HFFc6 (cell line): ENCODE measurements around the gene METTL13. TPM values are rescaled to one million over a fixed set of nuclear protein-coding genes. Genes with fewer than 3 reads are reported as not detected.

ENCODE experiments used
- DNase-seq: peaks from one replicate; pipeline ENCODE4 v3.0.0-alpha.2; 2018
- H3K27ac Mint-ChIP-seq: 2 replicates; pipeline ENCODE4 v1.8.0; 2020; ENCODE audit warnings: mild to moderate bottlenecking, mixed read lengths
- H3K27me3 Mint-ChIP-seq: 2 replicates; pipeline ENCODE4 v1.8.0; 2021; ENCODE audit warnings: mild to moderate bottlenecking, moderate library complexity, mixed read lengths; ENCODE audit not compliant: insufficient read depth
- H3K36me3 Mint-ChIP-seq: 2 replicates; pipeline ENCODE4 v1.8.0; 2021; ENCODE audit warnings: low read depth, mixed read lengths
- H3K4me1 Mint-ChIP-seq: 2 replicates; pipeline ENCODE4 v1.8.0; 2020; ENCODE audit warnings: low read depth, mixed read lengths
- H3K4me3 Mint-ChIP-seq: 2 replicates; pipeline ENCODE4 v1.8.0; 2020; ENCODE audit warnings: mild to moderate bottlenecking, moderate library complexity, mixed read lengths
- H3K9me3 Mint-ChIP-seq: 2 replicates; pipeline ENCODE4 v1.8.0; 2020; ENCODE audit warnings: mild to moderate bottlenecking, mixed read lengths
- total RNA-seq, 6 experiments: library from RNA; stranded (reverse); fragmentation: NEBNext Ultra II Directional; extraction: Animal tissue kit (Norgen Biotek cat#: 25700); gene quantifications; 2 replicates in 1 of 6; 3 replicates in 5 of 6; pipeline ENCODE4 v1.2.3, GENCODE V29; 2021
- TF ChIP-seq, protein P1 (sequence below): fragments of 200-600 bp; sonication (generic); IDR thresholded peaks from 2 replicates; pipeline ENCODE4 v1.5.0; 2021; ENCODE audit warnings: antibody characterized with exemption, mild to moderate bottlenecking

Gene METTL13
- total RNA-seq, 6 experiments from 2014 or later = 23.4 to 31.5 (median 25.4) TPM

DNA sequence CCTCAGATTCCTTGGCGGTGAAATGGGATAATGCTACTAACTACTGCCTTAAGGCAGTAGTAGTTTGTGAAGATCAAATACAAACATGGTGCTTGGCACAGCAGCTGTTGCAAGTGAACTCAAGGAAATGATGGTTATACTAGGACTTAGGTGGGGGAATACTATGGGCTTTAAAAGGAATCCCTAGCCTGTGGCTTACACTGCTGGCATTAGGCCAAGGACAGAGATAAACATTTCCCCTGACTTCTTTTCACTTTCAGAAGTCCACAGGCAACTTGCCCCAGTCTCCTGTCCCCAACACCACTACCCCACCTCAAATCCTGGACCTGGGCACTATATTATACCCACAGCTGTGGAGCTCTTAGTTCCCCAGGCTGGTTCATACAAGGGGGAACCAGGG, 26.5 kb upstream of the METTL13 start:
- Mint-ChIP-seq H3K4me3 (no peak overlapping the region), H3K27ac (peak overlapping the region; percentile 83; the same call in 1 of the 2 replicates), H3K27me3 (peaks cover 4% of the 10 kb centered on the region; the same call in 1 of the 2 replicates), H3K36me3 (no peaks in the 10 kb centered on the region), H3K9me3 (no peaks in the 10 kb centered on the region), H3K4me1 (peaks cover 19% of the 10 kb centered on the region)
- DNase-seq = no peak
- TF ChIP-seq, protein P1, sequence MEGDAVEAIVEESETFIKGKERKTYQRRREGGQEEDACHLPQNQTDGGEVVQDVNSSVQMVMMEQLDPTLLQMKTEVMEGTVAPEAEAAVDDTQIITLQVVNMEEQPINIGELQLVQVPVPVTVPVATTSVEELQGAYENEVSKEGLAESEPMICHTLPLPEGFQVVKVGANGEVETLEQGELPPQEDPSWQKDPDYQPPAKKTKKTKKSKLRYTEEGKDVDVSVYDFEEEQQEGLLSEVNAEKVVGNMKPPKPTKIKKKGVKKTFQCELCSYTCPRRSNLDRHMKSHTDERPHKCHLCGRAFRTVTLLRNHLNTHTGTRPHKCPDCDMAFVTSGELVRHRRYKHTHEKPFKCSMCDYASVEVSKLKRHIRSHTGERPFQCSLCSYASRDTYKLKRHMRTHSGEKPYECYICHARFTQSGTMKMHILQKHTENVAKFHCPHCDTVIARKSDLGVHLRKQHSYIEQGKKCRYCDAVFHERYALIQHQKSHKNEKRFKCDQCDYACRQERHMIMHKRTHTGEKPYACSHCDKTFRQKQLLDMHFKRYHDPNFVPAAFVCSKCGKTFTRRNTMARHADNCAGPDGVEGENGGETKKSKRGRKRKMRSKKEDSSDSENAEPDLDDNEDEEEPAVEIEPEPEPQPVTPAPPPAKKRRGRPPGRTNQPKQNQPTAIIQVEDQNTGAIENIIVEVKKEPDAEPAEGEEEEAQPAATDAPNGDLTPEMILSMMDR = no peak

DNA sequence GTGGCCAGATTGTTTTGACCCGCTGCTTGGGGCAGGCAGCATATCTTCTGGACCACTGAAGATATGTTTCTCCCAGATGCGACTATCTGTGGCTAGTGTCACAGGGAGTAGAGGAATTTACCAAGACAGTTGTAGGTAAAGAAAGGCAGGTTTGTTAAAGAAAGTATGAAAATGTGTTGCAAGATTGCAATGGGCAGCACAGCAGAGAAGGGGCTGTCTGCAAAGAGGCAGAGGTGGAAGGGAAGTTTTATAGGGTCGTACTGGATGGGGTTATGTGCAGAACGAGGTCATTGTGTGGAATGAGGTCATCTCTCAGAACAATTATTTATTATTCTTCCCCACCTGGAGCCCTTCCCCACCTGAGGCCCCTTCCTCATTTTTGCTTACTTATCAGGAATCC, 24.6 kb upstream of the METTL13 start:
- H3K27me3 Mint-ChIP-seq = peaks cover 6% of the 10 kb centered on the region
- no peaks in the 10 kb centered on the region for H3K36me3 Mint-ChIP-seq
- H3K4me3 Mint-ChIP-seq = no peak overlapping the region
- peaks cover 19% of the 10 kb centered on the region for H3K4me1 Mint-ChIP-seq
- TF ChIP-seq, protein P1 = no peak
- no peak for DNase-seq
- no peak overlapping the region for H3K27ac Mint-ChIP-seq
- no peaks in the 10 kb centered on the region for H3K9me3 Mint-ChIP-seq

DNA sequence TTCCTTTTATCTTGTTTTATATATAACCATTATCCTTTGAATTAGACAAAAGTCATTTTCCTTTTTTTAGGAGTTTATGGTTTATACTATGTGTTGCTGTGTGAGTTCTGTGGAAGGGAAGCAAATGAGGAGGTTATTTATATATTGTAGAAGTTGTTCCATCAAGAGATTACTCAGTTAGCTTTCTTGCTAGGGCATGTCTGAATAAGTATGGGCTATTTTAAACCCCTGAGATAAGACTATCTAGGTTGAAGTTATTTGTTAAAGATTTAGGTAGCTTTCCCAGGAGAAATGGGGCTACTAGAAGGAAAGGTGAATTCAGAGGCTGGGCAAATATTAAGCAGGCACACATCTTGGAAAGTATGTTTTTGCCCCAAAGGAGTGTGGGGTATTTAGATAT, 23.4 kb upstream of the METTL13 start:
- Mint-ChIP-seq H3K4me1 (peaks cover 19% of the 10 kb centered on the region), H3K4me3 (no peak overlapping the region)

DNA sequence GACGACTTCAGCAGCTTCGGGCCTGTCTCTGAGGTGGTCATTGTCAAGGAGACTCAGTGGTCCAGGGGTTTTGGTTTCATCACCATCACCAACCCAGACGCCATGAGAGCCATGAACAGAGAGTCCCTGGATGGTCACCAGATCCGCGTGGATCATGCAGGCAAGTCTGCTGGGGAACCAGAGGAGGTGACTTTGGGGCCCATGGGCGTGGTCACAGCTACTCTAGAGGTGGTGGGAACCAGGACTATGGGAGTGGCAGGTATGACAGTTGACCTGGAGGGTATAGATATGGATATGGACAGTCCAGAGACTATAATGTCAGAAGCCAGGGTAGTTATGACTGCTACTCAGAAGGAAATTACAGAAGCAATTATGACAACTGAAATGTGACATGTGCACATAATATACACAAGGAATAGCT, 19.3 kb upstream of the METTL13 start:
- no peak for DNase-seq
- H3K27me3 Mint-ChIP-seq = peaks cover 18% of the 10 kb centered on the region
- no peaks in the 10 kb centered on the region for H3K4me1 Mint-ChIP-seq
- H3K9me3 Mint-ChIP-seq = no peaks in the 10 kb centered on the region
- no peak overlapping the region for H3K27ac Mint-ChIP-seq
- no peaks in the 10 kb centered on the region; the same call in 1 of the 2 replicates for H3K36me3 Mint-ChIP-seq
- TF ChIP-seq, protein P1 = no peak
- no peak overlapping the region for H3K4me3 Mint-ChIP-seq

More for the DNA sequence above, 23.4 kb upstream of the METTL13 start:
- H3K36me3 Mint-ChIP-seq = no peaks in the 10 kb centered on the region
- TF ChIP-seq, protein P1 = no peak
- DNase-seq = no peak
- no peak overlapping the region for H3K27ac Mint-ChIP-seq
- peaks cover 12% of the 10 kb centered on the region for H3K27me3 Mint-ChIP-seq
- no peaks in the 10 kb centered on the region for H3K9me3 Mint-ChIP-seq

DNA sequence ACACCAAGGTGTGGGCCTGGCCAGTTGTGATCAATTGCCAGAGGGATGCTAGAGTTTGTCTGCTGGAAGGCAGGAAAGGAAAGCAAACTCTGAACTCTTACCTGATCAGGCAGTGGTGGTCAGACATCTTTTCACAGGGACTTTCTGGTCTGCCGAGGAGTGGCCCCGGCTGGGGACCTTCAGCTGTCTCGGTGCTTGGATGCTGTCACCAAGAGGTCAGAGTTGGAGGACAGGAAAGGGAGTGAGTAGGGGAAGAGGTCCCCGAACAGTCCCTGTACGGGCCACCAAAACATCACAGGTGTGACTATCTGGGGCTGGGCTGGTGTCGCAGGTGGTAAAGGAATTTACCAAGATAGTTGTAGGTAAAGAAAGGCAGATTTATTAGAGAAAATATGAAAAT, 17.7 kb upstream of the METTL13 start:
- no peaks in the 10 kb centered on the region for H3K4me1 Mint-ChIP-seq
- no peak overlapping the region for H3K27ac Mint-ChIP-seq
- peaks cover 18% of the 10 kb centered on the region for H3K27me3 Mint-ChIP-seq
- no peak for DNase-seq
- no peaks in the 10 kb centered on the region; the same call in 1 of the 2 replicates for H3K36me3 Mint-ChIP-seq
- TF ChIP-seq, protein P1 = no peak
- H3K9me3 Mint-ChIP-seq = no peaks in the 10 kb centered on the region
- H3K4me3 Mint-ChIP-seq = no peak overlapping the region

DNA sequence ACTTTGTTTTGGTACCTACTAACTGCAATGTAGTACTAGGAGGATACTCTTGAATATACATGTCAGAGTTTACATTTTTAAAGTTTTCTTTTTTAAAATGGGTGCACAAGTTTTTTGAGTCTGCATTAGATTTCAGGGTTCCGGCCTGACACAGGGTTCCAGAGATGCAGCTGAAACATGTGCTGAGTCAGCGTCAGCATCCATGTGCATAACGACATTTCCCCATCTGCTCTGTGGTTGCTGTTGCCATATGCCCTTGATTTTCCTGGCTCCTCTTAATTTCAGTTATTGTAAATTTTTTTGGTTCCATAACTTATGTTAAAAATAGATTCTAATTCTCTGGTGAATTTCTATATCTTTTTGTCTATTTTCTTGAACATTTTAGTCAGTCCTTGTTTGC, 12.3 kb upstream of the METTL13 start:
- Mint-ChIP-seq H3K27me3 (peaks cover 4% of the 10 kb centered on the region; the same call in 1 of the 2 replicates), H3K9me3 (no peaks in the 10 kb centered on the region), H3K4me1 (no peaks in the 10 kb centered on the region), H3K4me3 (no peak overlapping the region), H3K36me3 (no peaks in the 10 kb centered on the region), H3K27ac (no peak overlapping the region)
- TF ChIP-seq, protein P1 = no peak
- DNase-seq = no peak
